GM11168 (cell line): ENCODE results near the gene ANXA5.

Source experiments
- in situ Hi-C: fragments of 300-500 bp; cut with MboI; formaldehyde crosslinking; loops from one replicate; pipeline ENCODE4 v1.12.0; 2022; ENCODE audit warnings: low sequenced_read_pairs; ENCODE audit not compliant: unreplicated experiment

ANXA5 gene

DNA sequence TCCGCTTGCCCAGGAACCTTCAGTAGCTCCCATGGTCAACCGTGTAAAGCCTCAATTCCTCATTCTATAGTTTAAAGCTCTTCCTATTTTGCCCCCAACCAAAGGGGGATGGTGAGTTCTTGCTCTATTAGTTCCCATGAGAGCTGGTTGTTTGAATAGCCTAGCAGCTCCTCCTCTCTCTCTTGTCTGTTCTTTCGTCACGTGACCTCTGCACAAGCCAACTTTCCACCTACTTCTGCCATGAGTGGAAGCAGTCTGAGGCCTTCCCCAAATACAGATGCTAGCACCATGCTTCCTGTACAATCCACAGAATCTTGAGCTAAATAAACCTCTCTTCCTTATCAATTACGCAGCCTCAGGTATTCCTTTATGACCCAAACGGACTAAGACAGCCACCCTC is 42.8 kb downstream of the ANXA5 start:
- in situ Hi-C loops: no loop called here

DNA sequence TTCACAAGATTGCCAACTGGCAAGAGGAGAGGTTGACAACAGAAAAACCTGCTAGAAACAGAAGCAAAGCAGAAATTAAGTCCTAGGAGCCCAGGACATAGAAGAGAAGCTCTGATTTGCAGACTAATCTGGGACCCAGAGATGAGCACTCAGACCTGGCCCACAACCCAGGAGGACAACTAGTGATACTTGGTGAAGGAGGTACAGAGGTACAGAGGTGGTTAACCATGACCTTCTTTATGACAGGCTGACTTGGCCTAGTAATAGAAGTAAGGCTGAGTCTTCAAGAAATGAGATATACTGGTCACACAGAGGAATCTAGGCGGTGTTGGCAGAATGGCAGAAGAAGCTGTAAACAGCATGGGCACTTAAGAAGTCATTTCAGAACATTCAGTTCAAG is 43.6 kb downstream of the ANXA5 start:
- in situ Hi-C loops: no loop called here

DNA sequence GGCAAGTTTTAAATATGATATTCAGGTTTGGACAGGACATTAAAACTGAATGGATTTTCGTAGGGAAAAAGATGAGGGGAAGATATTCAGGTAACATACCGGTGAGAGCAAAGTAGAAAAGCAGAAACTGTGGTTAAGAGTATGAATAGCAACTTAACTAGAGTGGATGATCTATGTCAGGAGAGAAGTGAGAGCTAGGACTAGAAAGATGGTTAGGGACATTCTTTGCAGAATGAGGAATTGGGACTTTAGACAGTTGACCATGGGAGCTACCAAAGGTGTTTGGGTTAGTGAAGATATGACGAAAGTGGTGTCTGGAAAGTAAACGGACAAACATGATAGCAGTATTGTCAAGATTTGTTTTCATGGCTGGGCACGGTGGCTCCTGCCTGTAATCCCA is 45.2 kb downstream of the ANXA5 start:
- in situ Hi-C loops: no loop called here

DNA sequence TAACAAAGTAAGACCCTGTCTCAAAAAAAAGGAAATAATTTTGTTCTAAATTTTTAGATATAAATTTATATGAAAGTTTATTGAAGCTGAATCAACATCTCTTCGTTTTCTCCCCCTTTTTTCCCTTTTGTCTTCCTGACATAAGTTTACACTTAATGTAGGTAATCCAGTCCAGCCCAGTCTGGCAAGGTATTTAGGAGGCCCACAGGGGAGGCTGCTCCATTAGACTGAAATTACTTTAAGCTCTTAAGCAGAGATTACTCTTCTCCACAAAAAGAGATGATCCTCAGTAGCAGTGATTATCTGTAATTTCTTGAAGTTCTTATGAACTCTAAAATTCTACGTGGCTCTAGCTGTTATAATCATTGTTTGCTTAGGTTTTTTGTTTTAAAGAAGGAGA is 46.0 kb downstream of the ANXA5 start:
- in situ Hi-C loops: no loop called here

DNA sequence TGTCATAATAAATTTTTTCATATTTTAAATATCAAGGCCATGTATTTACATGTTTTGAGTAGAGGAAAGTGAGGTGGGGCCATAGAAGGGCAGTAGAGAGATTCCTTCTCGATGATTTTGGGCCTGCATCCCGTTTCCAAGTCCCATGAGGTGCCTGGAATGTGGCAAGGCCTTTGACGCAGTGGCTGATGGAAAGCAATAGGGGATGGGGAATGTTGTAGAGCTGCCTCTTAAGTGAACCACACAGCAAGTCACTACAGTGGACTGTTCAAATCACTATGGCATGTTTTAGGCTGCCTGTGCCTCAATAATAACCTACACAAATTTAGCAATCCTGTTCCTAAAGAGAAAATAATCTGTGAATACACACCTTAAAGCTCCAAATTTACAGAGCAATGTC is 48.3 kb downstream of the ANXA5 start:
- in situ Hi-C loops: no loop called here

DNA sequence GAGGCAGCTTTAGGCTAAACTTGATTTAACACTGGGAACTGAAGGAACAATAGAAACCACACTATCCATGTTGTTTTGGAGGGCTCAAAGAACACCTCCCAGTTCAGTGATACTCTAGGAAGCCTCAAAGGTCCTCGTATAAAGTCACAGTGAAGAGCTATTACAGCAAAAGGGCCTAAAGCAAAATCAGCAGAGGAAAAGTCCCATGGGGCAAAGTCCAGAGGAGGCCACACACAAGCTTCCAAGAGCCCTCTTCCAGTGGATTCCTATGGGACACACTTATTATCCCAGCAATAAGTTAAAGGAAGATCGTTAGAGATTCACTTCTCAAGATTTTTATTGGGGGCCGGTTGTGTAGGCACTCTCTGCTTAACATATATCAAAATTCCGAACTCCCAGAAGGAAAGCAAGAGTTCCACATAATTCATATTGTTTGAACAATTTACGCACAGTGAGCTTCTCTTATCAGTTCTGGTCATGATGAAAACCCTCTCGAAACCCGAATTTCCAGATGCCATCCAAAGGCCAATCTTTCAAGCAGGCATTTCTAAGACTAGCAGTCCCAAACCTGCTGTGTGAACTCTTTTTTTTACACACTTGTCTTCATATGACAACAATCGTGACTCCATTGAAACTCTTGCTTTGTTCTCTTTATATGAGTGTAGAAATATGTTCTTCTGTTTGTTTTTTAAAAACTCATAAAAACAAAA is 53.7 kb downstream of the ANXA5 start:
- in situ Hi-C loops: no loop called here

DNA sequence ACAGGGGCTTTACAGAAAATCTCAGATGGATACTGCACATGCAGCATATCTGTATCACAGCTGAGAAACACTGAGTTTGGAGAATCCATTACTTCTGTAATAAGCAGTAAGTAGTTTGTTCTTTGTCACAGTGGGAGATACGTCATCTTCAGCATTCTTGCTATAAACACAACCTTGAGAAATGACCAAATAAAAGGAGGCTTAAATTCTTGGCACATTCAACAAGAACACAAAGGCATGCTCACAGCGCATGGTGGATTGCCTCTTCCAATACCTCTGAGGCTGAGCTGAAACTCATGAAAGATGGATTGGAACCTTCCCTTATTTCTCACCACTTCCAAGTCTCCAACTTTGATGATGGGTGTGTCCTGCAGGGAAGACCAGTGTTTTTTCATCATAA is 54.5 kb downstream of the ANXA5 start:
- in situ Hi-C loops: no loop called here

DNA sequence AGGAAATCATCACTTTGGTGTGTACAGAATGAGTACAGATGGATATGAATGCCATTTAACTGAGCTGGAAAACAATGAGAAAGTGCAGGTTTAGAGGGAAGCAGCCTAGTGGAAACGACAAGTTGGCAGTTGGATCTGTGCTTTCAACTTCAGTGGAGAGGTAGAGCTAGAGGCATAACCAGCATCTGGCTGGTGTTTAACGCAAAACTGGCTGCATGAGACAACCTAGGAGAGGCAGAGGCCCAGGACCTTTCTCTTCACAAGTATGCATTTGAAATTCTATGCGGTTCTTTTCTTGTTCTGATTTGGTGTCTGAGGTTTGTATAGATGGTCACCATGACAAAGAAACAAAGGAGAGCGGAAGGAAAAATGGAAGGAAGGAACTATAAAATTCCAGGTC is 63.1 kb downstream of the ANXA5 start:
- in situ Hi-C loops: no loop called here

DNA sequence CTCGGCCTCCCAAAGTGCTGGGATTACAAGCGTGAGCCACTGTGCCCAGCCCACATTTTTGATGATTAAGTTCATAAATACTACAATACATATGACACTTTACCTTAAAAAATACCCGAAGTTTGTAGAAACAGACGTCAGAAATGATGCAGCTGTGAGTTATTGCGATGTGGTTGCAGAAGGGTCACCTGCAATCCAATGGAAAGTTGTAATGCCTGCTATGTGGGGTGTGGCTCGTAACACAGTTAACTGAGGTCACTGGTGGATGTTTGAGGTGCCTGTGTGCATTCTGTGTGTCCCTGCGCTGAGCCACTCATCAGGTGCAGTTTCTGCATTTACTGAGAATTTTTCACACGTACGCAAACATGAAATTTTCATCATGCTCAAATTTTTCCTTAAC is 64.1 kb downstream of the ANXA5 start:
- in situ Hi-C loops: no loop called here
